HepG2 (cell line): ENCODE results near the gene HOXD8. TPM values are rescaled to one million over a fixed set of nuclear protein-coding genes. Genes with fewer than 3 reads are reported as not detected.

Experiments
- FUBP1 ChIP-seq: sonication (generic); formaldehyde crosslinking; IDR thresholded peaks from 2 replicates; pipeline ENCODE4 v1.5.1; 2020; ENCODE audit warnings: missing genetic modification reagents, mild to moderate bottlenecking, borderline replicate concordance
- MAFG ChIP-seq: sonication (generic); formaldehyde crosslinking; IDR thresholded peaks from 2 replicates; pipeline ENCODE4 v1.5.1; 2020; ENCODE audit warnings: mild to moderate bottlenecking, missing genetic modification reagents
- MAZ ChIP-seq, 2 experiments: sonication (generic) in 1 of 2; formaldehyde crosslinking in 1 of 2; IDR thresholded peaks; 2 replicates each; pipeline versions ENCODE4 v1.5.0 to v1.6.1; 2012 to 2020; ENCODE audit warnings: low read depth in 2 of 2, mild to moderate bottlenecking in 2 of 2, borderline replicate concordance in 1 of 2, improper control_type of control experiment in 1 of 2, low read length in 1 of 2, missing genetic modification reagents in 1 of 2, moderate library complexity in 1 of 2
- PLRG1 ChIP-seq: fragments of 450-650 bp; conservative IDR thresholded peaks from 2 replicates; pipeline ENCODE4 v1.6.1; 2016
- RNF2 ChIP-seq: fragments of 450-650 bp; conservative IDR thresholded peaks from 2 replicates; pipeline ENCODE4 v1.6.1; 2016; ENCODE audit warnings: low read depth
- SALL1 ChIP-seq: sonication (generic); formaldehyde crosslinking; IDR thresholded peaks from 2 replicates; pipeline ENCODE4 v1.8.0; 2022; ENCODE audit warnings: mild to moderate bottlenecking, missing genetic modification reagents
- SETDB1 ChIP-seq: sonication (generic); formaldehyde crosslinking; IDR thresholded peaks from 2 replicates; pipeline ENCODE4 v1.5.1; 2020; ENCODE audit warnings: missing genetic modification reagents, mild to moderate bottlenecking, borderline replicate concordance
- ZNF121 ChIP-seq: sonication (generic); formaldehyde crosslinking; IDR thresholded peaks from 2 replicates; pipeline ENCODE4 v1.5.0; 2020; ENCODE audit warnings: mild to moderate bottlenecking, missing genetic modification reagents
- ZNF709 ChIP-seq: sonication (generic); formaldehyde crosslinking; IDR thresholded peaks from 2 replicates; pipeline ENCODE4 v1.5.0; 2020; ENCODE audit warnings: mild to moderate bottlenecking, missing genetic modification reagents
- ZNF768 ChIP-seq: sonication (generic); formaldehyde crosslinking; IDR thresholded peaks from 2 replicates; pipeline ENCODE4 v1.4.0; 2020; ENCODE audit warnings: missing genetic modification reagents
- ZNF776 ChIP-seq: sonication (generic); formaldehyde crosslinking; IDR thresholded peaks from 2 replicates; pipeline ENCODE4 v1.4.0; 2020; ENCODE audit warnings: mild to moderate bottlenecking, missing genetic modification reagents
- polyA plus RNA-seq, 8 experiments: library from polyadenylated mRNA; depleted of rRNA in 3 of 8; stranded (reverse) in 7 of 8; unstranded in 1 of 8; fragments of >200 nt; fragmentation: Illumina TruSeq in 4 of 8; extraction: Trizol in 4 of 8; gene quantifications; 2 replicates each; pipeline versions ENCODE4 v1.2.1 to v1.2.3, GENCODE V29; 2011 to 2016; ENCODE audit warnings: low read depth in 4 of 8, missing spikeins in 1 of 8, mixed read lengths in 1 of 8; ENCODE audit not compliant: insufficient read depth in 1 of 8
- total RNA-seq, 5 experiments: library from RNA; depleted of rRNA; stranded (reverse); fragments of >200 nt; fragmentation: Illumina TruSeq; extraction: Trizol; gene quantifications; 2 replicates each; pipeline ENCODE4 v1.2.3, GENCODE V29; 2016; ENCODE audit warnings: low read depth in 1 of 5

The HOXD8 gene
- total and polyA plus RNA-seq, 2 of the 13 experiments (the other 11 are each of a cell fraction or from before 2014, with no cell fraction given): not detected

DNA sequence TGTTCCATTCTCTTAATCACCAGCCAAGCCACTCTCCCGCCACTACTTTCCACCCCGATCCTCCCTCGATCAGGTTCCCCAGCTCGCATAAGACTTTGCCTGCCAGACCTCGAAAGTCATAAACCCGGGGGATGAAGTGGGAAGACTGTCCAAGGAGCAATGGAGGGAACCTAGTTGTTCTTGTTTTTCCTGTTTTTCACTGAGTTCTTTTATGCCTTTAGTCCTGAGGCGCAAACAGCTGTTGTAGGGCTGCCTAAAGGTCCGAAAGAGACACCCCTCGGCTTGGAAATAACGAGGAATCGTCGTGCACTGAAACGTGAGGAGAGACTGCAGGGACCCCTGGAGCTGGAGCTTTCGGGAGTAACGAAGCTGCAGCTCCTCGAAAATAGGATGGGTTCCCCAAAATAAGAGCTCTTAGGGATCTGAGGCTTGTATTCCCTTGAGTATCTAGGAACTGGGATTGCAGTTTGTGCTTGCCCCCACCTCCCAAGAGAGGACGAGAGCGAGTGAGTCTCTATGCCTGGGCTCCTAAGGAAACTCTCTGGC lies 31.6 kb upstream of the HOXD8 start (continued):
- TF ChIP-seq ZNF776 (CRISPR knock-in tag) (0 out of 2 replicates have a peak, but pooled peaks have one; percentile 65), ZNF768 (CRISPR knock-in tag) (no peak), PLRG1 (no peak), ZNF121 (no peak), MAFG (CRISPR knock-in tag) (no peak), SETDB1 (CRISPR knock-in tag) (no peak), SALL1 (peak; percentile 1; the same call in 1 of the 2 replicates), MAZ (IDR thresholded peaks at IDR 0.05; ENCODE audit: borderline replicate concordance, low read depth, low read length) (no peak), MAZ (CRISPR knock-in tag; IDR thresholded peaks at IDR 0.05; ENCODE audit: low read depth) (peak; percentile 15), ZNF709 (CRISPR knock-in tag) (0 out of 2 replicates have a peak, but pooled peaks have one; percentile 1), RNF2 (0 out of 2 replicates have a peak, but pooled peaks have one; percentile 17), FUBP1 (0 out of 2 replicates have a peak, but pooled peaks have one; percentile 5)
